GM12891 (cell line): ENCODE measurements around the gene SPATA16.

Experiments used
- PAX5 ChIP-seq: IDR thresholded peaks from 2 replicates; pipeline ENCODE4 v1.6.1; 2011; ENCODE audit warnings: low read length, moderate library complexity, mild to moderate bottlenecking; ENCODE audit not compliant: insufficient read depth, severe bottlenecking
- POLR2A ChIP-seq: IDR thresholded peaks from 2 replicates; pipeline ENCODE4 v1.6.1; 2011; ENCODE audit warnings: low read depth, low read length, control low read depth
- POLR2AphosphoS5 ChIP-seq: IDR thresholded peaks from 2 replicates; pipeline ENCODE4 v1.6.1; 2011; ENCODE audit warnings: low read depth, low read length, control low read depth
- POU2F2 ChIP-seq: IDR thresholded peaks from 2 replicates; pipeline ENCODE4 v1.6.1; 2011; ENCODE audit warnings: low read depth, mild to moderate bottlenecking, control low read depth, low read length, moderate library complexity
- SPI1 ChIP-seq: IDR thresholded peaks from 2 replicates; pipeline ENCODE4 v1.6.1; 2011; ENCODE audit warnings: low read depth, low read length, control low read depth
- TAF1 ChIP-seq: IDR thresholded peaks from 2 replicates; pipeline ENCODE4 v1.6.1; 2011; ENCODE audit warnings: low read depth, low read length, control low read depth

DNA sequence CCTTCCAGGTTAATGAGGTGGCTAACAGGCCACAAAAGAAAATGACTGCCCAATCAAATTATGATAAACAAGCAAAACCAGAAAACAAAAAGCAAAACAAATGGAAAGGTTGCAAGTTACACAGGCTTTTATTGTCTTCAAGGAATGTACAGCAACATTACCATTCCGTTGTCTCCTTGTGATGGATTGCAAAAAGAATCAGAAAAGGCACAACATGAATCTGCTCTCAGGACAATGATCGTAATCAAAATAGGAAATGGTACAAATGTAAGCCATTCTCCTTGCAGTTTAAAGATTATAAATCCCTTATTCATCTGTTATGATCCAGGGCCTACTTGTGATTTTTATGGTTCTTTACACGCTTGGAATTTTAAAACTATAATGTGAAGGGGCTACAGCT is 264.7 kb downstream of the SPATA16 start:
- TF ChIP-seq POLR2AphosphoS5: no peak
- TF ChIP-seq POLR2A: no peak
- no peak for TF ChIP-seq TAF1
- TF ChIP-seq POU2F2: no peak
- TF ChIP-seq PAX5: no peak
- no peak for TF ChIP-seq SPI1
